Right renal cortex interstitium (tissue), 3 donors: Measurements from ENCODE around the gene FAM171A1. TPM values are rescaled to one million over a fixed set of nuclear protein-coding genes. Genes with fewer than 3 reads are reported as not detected.
"Not testable (repeated sequence)": the region's sequence is repeated elsewhere in the genome, so short reads cannot be mapped to it uniquely, and the experiment has no call there.

Source experiments
- DNase-seq, 3 donors: peaks; one replicate each; pipeline ENCODE4 v3.0.0-alpha.2; 2013; ENCODE audit warnings: low read depth in 3 of 3, low spot score in 2 of 3
- polyA plus RNA-seq, 3 donors: library from polyadenylated mRNA; unstranded; fragments of 120-200 nt; gene quantifications; one replicate each; pipeline ENCODE4 v1.2.1, GENCODE V29; 2013; ENCODE audit not compliant: insufficient read length in 3 of 3

FAM171A1 gene
- polyA plus RNA-seq, result 10 to 100 TPM; 89.4 to 95.1 (median 90.9) TPM

DNA sequence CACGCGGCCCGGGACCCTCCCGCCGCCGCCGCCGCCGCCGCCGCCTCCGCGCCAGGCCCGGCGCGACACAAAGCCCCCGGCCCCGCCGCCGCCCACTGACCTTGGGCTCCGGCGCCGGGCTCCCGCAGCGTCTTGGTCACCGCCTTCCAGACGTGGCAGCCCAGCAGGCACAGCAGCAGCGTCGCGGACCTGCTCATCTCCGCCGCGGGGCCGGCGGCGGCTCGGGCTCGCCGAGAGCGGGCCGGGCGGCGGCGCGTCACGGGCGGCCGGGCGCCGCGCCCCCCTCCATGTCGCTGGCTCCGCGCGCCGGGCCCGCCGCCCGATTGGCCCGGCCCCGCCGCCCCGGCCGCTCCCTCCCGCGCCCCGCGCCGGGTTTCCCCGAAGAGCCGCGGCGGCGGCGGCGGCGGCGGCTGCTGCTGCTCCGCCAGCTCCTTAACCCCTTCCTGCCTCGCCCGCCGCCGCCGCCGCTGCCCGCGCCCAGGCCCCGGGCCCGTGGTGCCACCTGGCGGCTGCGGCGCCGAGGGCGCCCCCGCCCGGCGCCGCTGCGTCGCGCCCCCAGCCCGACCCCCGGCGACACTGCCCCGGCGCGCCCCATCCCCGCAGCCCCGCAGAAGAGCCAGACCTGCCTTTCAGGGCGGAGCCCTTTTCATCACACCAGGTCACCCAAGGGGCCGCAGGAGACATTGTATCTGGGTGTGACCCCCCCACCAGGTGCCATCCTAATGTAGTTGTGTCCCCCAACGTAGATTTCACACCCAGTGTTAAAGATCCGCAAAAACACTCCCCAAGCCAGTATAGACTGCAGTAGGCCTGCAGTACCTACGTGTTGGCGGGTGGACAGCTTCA, at the start of gene FAM171A1:
Gene FAM171A1 (minus strand): TSS at position 434 of the 846 bp plus-strand sequence. CDS start 237 bp downstream, at position 197.
- no peak for DNase-seq

DNA sequence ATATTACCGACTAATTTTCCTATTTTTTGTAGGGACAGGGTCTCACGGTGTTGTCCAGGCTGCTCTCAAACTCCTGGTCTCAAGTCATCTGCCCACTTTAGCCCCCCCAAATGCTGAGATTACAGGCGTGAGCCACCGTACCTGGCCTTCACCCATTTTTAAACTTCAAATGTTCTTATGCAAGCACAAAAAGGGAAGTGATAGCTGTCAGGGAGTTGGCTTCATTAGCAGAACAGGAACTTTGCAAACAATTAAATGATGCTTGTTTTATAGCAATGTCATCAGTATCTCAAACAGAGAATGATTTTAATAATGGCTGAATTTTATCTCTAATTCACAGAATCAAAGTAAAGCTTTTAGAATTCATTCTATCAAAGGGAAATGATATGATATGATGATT, 49.8 kb upstream of the FAM171A1 start:
- DNase-seq, result no peak

DNA sequence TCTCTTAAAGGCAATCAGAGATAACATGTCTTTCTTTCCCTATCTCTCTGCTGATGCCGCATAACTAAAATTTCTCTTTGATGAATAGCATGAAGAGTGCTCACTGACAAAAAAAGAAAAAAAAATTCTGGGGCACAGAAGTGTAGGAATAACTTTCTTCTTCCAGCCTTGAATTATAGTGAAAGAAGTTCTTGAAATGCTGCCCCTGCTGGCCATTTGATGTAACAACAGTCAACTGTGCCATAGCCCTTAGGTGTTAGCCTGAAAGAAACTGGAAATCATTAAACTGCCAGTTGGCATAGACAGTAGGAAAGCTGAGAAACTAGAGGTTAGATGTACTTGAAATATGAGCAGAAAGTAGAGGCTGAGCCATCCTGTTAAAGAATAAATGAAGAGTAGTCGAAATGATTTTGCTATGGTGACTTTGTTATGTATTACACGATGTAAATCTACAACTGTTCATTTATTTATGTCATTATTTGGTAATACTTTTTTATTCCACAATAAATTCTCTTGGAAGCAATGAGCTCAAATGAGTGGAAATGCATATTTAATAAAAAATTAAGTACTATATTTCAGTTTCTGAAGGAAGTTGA, 48.3 kb upstream of the FAM171A1 start:
- DNase-seq, result no peak

DNA sequence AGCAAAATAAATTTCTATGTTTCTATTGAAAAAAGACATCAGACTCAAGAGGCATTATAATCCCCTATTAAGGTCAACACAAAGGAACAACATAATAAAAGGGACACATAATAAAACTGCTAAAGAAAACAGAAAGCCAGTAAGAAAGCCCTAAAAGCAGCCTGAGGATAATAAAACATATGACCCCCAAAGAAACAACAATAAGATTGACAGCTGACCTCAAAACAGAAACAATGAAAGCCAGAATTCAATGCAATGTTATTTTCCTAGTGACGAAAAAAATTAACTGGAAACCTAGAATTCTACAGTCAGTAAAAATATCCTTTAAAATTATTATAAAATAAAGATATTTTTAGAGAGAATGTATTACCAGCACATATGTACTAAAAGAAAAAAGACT, 44.9 kb upstream of the FAM171A1 start:
- DNase-seq, result no peak

DNA sequence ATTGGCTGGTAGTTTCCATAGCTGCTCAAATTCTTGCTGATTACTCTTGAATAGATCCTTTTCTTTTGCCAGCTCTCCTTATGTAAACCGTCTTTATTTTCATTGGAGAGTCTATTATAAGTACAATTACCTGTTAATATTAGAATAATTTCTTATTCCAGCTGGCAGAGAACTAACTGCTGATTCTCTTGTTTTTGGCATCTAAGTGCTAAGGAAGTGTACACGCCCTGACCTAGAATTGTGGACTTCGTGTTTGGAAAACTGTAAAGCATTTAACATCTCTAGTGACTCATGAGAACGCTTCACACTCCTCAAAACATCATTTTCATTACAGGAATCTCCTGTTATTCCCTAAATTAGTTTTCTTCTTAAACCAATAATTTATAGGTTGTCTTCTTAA, 39.9 kb upstream of the FAM171A1 start:
- DNase-seq, result no peak

DNA sequence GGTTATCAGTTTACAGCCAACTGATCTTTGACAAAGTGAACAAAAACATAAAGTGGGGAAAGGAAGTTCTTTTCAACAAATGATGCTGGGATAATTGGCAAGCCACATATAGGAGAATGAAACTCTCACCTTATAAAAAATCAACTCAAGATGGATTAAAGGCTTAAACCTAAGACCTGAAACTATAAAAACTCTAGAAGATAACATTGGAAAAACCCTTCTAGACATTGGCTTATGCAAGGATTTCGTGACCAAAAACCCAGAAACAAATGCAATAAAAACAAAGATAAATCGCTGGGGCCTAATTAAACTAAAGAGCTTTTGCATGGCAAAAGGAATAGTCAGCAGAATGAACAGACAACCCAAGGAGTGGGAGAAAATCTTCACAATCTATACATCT, 38.3 kb upstream of the FAM171A1 start:
- DNase-seq, result not testable (repeated sequence)

DNA sequence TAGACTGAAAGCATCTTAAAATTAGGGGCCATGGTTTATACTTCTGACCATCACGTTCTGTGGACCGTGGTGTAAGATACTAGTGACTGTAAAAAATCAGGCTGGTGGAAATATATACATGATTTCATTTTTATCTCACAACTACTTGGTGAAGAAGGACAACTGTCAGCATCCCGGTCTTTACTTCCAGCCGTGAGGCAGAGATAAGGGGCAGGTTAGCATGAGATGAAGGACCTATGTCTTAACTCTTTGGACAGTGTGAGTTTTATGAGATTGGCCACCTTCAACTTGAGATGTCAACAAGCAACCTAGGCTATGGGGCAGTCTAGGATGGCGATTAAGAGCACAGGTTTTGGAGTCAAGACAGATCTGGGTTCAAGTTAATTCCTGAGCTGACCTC, 37.5 kb upstream of the FAM171A1 start:
- DNase-seq, result no peak

DNA sequence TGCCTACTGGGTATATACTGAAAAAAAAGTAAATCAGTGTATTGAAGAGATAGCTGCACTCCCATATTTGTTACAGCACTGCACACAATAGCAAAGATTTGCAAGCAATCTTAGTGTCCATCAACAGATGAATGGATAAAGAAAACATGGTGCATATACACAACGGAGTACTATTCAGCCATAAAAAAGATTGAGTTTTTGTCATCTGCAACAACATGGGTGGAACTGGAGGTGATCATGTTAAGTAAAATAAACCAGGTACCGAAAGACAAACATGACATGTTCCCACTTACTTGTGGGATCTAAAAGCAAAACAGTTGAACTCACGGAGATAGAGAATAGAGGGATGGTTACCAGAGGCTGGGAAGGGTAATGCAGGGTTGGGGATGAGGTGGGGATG, 34.2 kb upstream of the FAM171A1 start:
- DNase-seq, result no peak

DNA sequence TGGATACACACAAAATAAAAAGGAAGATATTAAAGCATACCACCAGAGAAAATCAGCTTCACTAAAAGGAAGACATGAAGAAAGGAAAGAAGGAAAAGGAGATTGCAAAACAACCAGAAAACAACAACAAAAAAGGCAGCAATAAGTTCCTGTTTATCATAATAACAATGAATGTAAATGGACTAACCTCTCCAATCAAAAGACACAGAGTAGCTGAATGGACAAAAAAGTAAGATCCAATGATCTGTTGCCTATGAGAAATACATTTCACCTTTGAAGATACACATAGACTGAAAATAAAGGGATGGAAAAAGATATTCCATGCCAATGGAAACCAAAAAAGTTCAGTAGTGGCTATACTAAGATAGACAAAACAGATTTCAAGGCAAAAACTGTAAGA, 30.3 kb upstream of the FAM171A1 start:
- no peak for DNase-seq

DNA sequence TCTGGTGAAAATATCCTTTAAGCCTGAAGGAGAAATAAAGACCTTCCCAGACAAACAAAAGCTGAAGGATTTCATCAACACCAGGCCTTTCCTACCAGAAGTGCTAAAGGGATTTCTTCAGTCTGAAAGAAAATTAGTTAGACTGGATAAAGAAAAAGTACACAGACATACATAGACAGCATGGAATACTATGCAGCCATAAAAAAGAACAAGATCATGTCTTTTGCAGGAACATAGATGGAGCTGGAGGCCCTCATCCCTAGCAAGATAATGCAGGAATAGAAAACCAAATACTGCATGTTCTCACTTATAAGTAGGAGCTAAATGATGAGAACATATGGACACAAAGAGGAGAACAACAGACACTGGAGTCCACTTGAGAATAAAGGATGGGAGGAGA, 29.4 kb upstream of the FAM171A1 start:
- not testable (repeated sequence) for DNase-seq

DNA sequence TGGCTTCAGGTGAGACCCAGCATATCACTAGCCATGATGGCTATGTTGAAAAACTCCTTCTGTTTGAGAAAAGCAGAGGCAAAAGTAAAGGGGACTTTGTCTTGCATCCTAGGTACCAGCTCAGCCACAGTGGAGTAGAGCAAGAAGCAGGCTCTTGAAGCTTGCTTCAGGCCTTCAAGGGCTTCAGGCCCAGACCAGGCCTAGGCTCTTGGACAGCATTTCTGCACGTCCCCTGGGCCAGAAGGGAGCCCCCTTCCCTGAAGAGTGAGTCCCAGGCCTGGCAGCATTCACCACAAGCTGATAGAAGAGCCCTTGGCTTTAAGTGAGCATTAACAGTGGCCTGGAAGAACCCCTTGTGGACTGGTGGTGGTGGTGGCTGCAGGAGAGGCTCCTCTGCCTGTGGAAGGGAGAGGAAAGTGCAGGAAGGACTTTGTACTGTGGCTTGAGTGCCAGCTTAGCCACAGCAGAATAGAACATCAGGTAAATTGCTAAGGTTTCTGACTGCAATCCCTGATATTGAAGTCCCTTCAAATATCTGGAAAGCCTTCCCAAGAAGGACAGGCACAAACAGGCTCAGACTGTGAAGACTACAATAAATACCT, 28.1 kb upstream of the FAM171A1 start:
- DNase-seq, result no peak

DNA sequence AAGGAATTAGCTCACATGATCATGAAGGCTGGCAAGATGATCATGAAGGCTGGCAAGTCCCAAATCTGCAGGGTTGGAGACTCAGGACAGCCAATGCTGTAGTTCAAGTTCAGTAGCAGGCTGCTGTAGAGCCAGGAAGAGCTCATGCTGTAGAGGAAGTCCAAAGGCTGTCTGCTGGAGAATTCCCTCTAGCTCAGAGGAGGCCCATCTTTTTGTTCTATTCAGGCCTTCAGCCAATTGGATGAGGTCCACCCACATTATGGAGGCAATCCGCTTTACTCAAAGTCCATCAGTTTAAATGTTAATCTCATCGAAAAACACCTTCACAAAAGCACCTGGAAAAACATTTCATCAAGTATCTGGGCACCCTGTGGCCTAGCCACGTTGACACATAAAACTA, 24.8 kb upstream of the FAM171A1 start:
- DNase-seq, result no peak

DNA sequence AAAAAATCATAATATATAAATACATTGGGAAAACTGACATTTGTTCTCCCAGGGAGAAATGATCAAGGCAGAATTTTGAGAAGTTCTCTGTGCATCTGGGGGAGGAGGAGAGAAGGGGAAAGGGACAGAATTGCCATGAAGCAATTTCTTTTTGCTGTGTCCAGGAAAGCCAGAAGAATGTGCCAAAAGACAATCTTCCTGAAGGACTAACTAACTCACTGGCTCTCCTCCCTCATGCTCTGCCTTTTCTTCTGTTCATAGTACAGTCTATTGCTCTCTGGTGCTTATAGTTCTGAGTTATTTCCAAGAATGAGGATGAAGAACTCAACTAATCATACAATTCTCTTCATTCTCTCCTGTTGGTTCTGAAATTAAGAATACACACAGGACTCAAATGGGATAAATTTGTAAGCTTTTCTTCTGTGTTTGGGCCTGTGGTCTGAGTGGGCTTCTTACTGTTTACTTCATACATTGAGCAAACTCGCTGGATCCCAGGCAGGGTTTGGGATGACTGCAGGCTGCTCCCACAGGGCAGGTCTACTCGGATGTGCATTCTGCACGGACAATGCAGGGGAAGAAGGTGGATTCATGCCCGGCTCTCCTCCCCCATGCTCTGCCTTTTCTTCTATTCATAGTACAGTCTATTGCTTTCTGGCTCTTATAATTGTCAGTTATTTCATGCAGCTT, 22.2 kb upstream of the FAM171A1 start:
- no peak for DNase-seq

DNA sequence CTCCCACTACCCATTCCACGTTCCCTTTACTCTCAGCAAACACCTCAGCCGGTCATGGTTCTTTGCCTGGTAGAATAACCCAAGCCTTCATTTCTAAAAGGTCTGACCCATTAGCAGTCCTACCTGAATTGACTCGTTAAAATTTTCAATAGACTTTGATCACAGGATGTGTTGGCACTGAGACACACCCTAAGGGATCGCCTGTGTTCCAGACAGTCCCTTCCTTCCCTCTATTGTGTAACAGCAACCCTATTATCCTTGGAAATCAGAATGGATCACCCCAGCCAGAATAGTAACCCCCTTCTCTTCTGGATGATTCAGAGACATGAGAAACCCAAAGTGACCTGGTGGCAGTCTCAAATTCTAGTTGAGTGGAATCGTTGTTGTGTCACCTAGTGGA, 20.4 kb upstream of the FAM171A1 start:
- no peak for DNase-seq

DNA sequence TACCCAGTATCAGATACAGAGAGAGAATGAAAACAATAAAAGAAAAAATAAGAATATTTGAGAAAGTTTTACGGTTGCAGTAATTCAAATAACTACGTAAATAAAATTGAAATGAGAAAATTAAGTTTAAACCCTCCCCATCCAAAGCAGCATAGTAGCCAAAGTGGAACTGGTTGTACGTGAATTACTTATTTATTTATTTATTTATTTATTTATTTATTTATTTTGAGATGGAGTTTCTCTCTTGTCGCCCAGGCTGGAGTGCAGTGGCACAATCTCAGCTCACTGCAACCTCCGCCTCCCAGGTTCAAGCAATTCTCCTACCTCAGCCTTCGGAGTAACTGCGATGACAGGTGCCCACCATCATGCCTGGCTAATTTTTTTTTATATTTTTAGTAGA, 17.1 kb upstream of the FAM171A1 start:
- not testable (repeated sequence) for DNase-seq

DNA sequence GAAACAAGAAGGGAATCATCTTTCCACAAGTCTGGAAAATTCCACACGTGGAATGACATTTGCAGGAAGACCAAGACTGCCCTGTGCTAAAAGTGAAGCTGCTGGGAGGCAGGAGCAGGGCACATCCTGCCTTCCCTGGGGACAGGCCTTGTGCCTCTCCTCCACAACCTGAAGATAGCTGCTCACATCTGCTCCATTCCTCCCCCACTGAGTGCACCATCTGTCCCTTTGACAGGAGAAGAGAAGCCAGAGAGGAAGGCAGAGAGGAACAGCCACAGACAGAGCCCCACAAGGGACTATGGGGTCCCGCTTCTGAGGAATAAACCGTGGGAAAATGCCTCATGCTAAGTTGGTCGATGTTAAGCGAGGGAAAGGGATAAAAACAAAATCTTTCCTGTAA, 15.9 kb upstream of the FAM171A1 start:
- no peak for DNase-seq

DNA sequence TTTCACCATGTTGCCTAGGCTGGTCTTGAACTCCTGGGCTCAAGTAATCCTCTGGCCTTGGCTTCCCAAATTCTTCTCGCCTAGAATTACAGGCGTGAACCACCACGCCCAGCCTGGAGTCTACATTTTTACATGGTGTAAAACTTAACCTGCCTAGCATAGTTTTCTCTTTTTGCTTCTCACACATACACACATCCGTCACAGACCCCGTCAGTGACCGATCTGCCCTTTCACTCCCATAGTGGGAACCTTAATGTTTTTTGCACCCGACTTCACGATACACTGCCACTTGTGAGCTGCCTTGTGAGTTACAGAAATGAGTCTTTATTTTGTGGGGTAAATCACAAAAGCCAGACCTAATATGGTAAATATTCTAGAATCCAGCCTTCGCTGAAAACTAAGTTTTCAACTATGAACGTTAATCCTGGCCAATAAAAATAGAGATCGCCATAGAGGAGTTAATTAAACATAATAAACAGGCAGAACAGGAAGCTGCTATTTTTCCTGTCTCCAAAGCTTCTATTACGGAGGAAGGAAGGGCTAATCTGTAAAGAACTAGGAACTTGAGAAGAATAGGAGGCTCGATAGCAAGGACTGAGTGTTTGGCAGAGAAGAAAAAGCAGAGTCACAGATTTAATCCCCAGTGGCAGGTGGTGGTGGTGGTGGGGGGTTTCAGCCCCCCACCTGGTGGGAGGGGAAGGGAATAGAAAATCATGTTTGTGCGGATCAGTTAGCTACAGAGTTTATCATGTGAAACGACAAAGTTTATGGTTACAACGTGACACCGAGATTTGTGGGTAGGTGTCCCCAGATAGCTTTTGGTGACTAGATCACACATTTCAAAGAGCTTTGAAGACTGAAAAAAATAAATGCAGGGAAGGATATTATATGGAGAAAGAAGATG, 14.7 kb upstream of the FAM171A1 start:
- no peak for DNase-seq

DNA sequence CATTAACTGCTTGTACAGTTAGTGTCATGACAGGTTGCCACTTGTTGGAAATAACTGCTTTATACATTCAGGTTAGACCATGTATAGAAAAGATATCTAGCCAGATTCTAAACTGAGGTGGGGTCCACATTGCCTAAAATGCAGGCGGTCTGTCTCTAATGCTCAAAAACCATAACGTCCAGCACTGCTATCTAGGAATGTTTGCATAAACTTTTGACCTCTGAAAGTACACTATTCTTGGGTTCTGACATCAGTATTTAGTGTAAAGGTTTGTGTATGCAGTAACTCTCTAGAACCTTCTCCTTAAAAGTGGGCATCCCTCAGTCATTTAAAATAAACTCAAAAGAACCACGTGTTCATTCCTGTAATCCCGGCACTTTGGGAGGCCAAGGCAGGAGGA, 10.3 kb upstream of the FAM171A1 start:
- DNase-seq, result no peak

DNA sequence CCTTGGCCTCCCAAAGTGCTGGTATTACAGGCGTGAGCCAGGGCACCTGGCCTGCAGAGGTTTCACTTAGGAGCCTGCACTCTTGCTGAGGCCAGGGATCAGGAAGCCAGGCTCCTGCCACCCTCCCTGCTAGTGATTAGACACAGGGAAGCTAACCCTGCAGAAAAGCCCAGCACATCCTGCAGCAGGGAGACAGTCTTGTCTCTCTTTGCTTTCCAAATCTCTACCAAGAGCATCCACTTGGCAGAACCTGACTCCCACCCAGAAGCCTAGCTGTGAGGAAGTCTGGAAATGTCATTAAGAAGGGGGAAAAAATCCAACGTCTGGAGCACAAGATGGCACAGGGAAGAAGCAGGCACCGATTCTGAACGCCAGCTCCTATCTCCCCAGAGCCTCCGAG, 8.0 kb upstream of the FAM171A1 start:
- DNase-seq, result no peak

DNA sequence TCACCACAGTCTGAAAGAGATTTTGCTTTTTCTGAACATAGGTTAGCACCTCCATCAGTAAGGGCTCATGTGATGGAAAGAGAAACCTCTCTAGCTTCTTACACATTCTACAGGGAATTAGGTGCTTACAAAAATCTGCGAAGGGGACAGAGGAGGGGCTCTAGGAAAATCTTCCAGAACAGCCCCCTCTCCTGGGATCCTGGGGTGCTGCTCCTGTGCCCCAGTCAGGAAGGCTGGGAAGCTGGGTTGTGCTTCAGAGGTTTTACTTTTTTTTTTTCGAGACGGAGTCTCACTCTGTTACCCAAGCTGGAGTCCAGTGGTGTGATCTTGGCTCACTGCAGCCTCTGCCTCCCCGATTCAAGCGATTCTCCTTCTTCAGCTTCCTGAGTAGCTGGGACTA, 7.5 kb upstream of the FAM171A1 start:
- DNase-seq, result no peak
